ENCODE data around the gene MOV10.

DNA sequence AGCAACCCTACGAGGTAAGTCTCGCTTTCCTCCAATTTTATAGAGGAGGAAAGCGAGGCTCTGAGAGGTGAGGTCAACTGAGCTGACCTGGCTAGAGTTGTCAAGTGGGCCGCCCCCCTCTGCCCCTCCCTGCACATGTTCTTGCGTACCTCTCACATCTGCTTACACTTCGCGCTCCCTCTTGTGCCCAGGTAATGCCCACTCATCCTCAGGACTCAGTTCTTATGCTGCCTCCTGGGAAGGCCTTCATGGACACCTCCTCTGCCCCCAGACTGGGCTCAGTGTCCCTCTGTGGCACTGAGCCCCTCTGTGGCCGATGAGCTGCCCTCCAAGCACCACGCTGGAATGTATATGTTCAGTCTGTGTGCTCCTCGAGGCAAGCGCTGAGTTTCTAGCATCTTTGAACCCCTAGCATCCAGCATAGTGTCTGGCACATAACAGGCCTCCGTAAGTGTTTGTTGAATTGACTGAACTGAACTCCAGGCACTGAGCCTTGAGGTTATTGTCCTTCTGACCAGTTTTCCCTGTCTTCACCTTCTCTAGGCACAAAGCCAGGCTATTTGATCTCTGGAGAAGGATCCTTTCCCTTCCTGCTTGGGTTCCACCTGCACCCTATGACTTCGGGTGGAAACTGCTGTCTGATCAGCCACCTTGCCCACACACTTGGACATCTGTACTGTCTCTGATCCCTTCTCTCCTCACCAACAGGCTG is 13.5 kb downstream of the MOV10 start:
- TF ChIP-seq MYNN (CRISPR knock-in tag; IDR thresholded peaks at IDR 0.05; ENCODE audit: low read depth): no peak
- no peak for TF ChIP-seq MEF2D (CRISPR knock-in tag; IDR thresholded peaks at IDR 0.05)
